Gastroesophageal sphincter (tissue), 4 donors: ENCODE measurements around the gene UVRAG. TPM values are rescaled to one million over a fixed set of nuclear protein-coding genes. Genes with fewer than 3 reads are reported as not detected.
A peak's percentile ranks its signal among the peaks of the same experiment; 100 is the strongest.

Experiments used
- ATAC-seq: fragments of 150-250 bp; one replicate; pipeline ENCODE4 v1.9.1; 2016; ENCODE audit warnings: mild to moderate bottlenecking, moderate library complexity
- H3K27ac ChIP-seq, 4 donors: fragments of 200-600 bp; sonication (generic) in 3 of 4; 1 replicate in 3 of 4; 2 replicates in 1 of 4; pipeline ENCODE4 v1.5.1; 2016 to 2019
- H3K27me3 ChIP-seq: fragments of 200-600 bp; sonication (generic); one replicate; pipeline ENCODE4 v1.5.1; 2019
- H3K36me3 ChIP-seq, 2 donors: fragments of 200-600 bp; sonication (generic); one replicate each; pipeline ENCODE4 v1.5.1; 2019; ENCODE audit warnings: control low read depth in 1 of 2
- H3K4me1 ChIP-seq, 3 donors: fragments of 200-600 bp; sonication (generic); 1 replicate in 2 of 3; 2 replicates in 1 of 3; pipeline ENCODE4 v1.5.1; 2016 to 2019; ENCODE audit warnings: control low read depth in 2 of 3
- H3K4me3 ChIP-seq, 2 donors: fragments of 200-600 bp; sonication (generic); one replicate each; pipeline ENCODE4 v1.5.1; 2019; ENCODE audit warnings: mild to moderate bottlenecking in 1 of 2, moderate library complexity in 1 of 2
- H3K9me3 ChIP-seq, 3 donors: fragments of 200-600 bp; sonication (generic); one replicate each; pipeline ENCODE4 v1.5.1; 2017 to 2019; ENCODE audit warnings: control low read depth in 2 of 3
- CTCF ChIP-seq, 4 experiments: fragments of 200-600 bp in 2 of 4; fragments of 450-650 bp in 2 of 4; sonication (generic) in 1 of 4; IDR thresholded peaks; one replicate each; pipeline ENCODE4 v1.5.1; 2017 to 2019; ENCODE audit warnings: antibody characterized with exemption in 4 of 4, mild to moderate bottlenecking in 2 of 4, moderate library complexity in 2 of 4
- EP300 ChIP-seq: sonication (generic); formaldehyde crosslinking; IDR thresholded peaks from one replicate; pipeline ENCODE4 v1.6.1; 2017; ENCODE audit warnings: antibody characterized with exemption, mild to moderate bottlenecking
- POLR2A ChIP-seq, 2 donors: fragments of 450-650 bp; IDR thresholded peaks; one replicate each; pipeline ENCODE4 v1.6.1; 2017; ENCODE audit warnings: antibody characterized with exemption in 2 of 2, mild to moderate bottlenecking in 2 of 2, moderate library complexity in 1 of 2
- POLR2AphosphoS5 ChIP-seq: sonication (generic); formaldehyde crosslinking; IDR thresholded peaks from one replicate; pipeline ENCODE4 v1.6.1; 2017; ENCODE audit warnings: antibody characterized with exemption
- WGBS, 2 donors: methylation state at CpG; one replicate each; pipeline ENCODE4 v1.1.5; 2018; ENCODE audit warnings: low coverage in 1 of 2; 5-methylcytosine and 5-hydroxymethylcytosine counted together
- total RNA-seq, 4 donors: library from RNA; depleted of rRNA; stranded (reverse); fragments of >200 nt; gene quantifications; one replicate each; pipeline ENCODE4 v1.1.0, GENCODE V29; 2016

Gene UVRAG
- total RNA-seq, 4 donors from 2014 or later = 28.1 to 50.1 (median 34.7) TPM

GRCh38 chr11:76151556-76152085 is 336.6 kb downstream of the UVRAG start:
- Histone ChIP-seq H3K4me3 (no peak overlapping the region), H3K27me3 (peaks cover 5% of the 10 kb centered on the region), H3K4me1 (peaks cover 0 to 12% (median 3%) of the 10 kb centered on the region in 3 donors), H3K27ac (no peak overlapping the region), H3K9me3 (no peaks in the 10 kb centered on the region), H3K36me3 (no peaks in the 10 kb centered on the region)
- 62 to 75% methylated on average over 5 of the region's 5 CpGs for WGBS, 2 donors
- ATAC-seq = no peak
- TF ChIP-seq EP300 (no peak), POLR2A (IDR thresholded peaks at IDR 0.05) (no peak), POLR2AphosphoS5 (no peak), CTCF (IDR thresholded peaks at IDR 0.05) (no peak)

GRCh38 chr11:76152086-76152681 is 337.2 kb downstream of the UVRAG start:
- Histone ChIP-seq H3K36me3 (no peaks in the 10 kb centered on the region), H3K4me3 (peak overlapping the region; percentile 8 to 40), H3K27ac (no peak overlapping the region), H3K9me3 (no peaks in the 10 kb centered on the region), H3K4me1 (peaks cover 0 to 12% (median 3%) of the 10 kb centered on the region in 3 donors), H3K27me3 (peaks cover 5% of the 10 kb centered on the region)
- peak; percentile 92 for ATAC-seq
- WGBS, 2 donors = 9 to 25% methylated on average over 7 to 14 of the region's 30 CpGs
- TF ChIP-seq EP300 (no peak), POLR2A (IDR thresholded peaks at IDR 0.05) (no peak), CTCF (IDR thresholded peaks at IDR 0.05) (peak in 3 of 4 experiments; percentile 97 to 98 (median 98)), POLR2AphosphoS5 (no peak)

DNA sequence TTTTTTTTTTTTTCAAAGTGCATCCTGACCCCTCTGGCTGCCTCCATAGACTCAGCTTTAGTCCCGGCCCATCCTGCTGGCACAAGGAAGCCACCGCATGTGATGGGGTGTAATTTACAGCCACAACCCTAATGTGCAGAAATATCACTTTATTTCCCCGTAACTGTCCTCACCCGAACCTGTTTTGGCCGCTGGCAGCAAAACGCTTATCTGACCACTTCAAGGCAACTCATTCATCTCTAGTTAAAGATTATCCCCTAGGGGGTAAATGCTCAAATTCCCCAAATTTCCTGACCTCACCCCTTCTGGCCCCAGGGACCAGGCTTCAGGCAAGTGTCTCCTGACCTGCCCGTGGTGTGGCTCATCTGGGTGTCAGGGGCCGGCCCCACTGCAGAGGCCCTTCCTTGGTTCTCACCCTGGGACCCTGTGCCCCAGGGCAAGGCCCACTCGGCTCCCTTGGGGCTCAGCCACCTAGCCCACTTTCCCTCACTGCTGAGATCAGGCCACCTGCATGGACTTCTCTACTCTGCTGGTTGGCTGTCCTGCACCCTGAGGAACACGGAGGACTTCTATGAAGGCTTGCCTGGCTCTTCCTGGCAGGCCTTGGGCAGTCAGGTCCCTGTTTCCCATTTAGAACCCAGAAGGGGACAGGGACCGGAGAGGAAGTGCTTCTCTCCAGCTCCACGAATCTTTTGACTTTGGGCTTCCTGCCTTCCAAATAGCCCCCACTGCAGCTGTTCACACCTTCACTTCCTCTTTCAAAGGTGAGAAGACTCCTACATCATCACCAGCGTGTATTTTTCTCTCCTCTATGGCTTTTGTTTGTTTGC is 337.9 kb downstream of the UVRAG start:
- peaks cover 5% of the 10 kb centered on the region for H3K27me3 ChIP-seq
- 57 to 79% methylated on average over 2 to 7 of the region's 13 CpGs for WGBS, 2 donors
- no peaks in the 10 kb centered on the region for H3K36me3 ChIP-seq
- no peaks in the 10 kb centered on the region for H3K9me3 ChIP-seq
- ATAC-seq = no peak
- H3K4me3 ChIP-seq = peak overlapping the region in 1 of 2 donors; percentile 40
- no peak overlapping the region for H3K27ac ChIP-seq
- H3K4me1 ChIP-seq = peaks cover 0 to 12% (median 3%) of the 10 kb centered on the region in 3 donors
- no peak for TF ChIP-seq POLR2AphosphoS5
- no peak for TF ChIP-seq POLR2A (IDR thresholded peaks at IDR 0.05)
- TF ChIP-seq CTCF (IDR thresholded peaks at IDR 0.05) = no peak
- TF ChIP-seq EP300 = no peak

GRCh38 chr11:76153571-76153923 is 338.5 kb downstream of the UVRAG start:
- no peaks in the 10 kb centered on the region for H3K9me3 ChIP-seq
- H3K27ac ChIP-seq = no peak overlapping the region
- TF ChIP-seq CTCF (IDR thresholded peaks at IDR 0.05) = no peak
- no peak for TF ChIP-seq EP300
- TF ChIP-seq POLR2A (IDR thresholded peaks at IDR 0.05) = no peak
- no peak for TF ChIP-seq POLR2AphosphoS5
- 49 to 80% methylated on average over 1 to 6 of the region's 6 CpGs for WGBS, 2 donors
- no peaks in the 10 kb centered on the region for H3K36me3 ChIP-seq
- peaks cover 5% of the 10 kb centered on the region for H3K27me3 ChIP-seq
- ATAC-seq = no peak
- no peak overlapping the region for H3K4me3 ChIP-seq
- H3K4me1 ChIP-seq = peaks cover 0 to 12% (median 3%) of the 10 kb centered on the region in 3 donors
